Stromal cell of bone marrow (primary cell): ENCODE data around the gene SIVA1.

ENCODE experiments used
- DNase-seq: peaks from one replicate; pipeline ENCODE4 v3.0.0-alpha.2; 2012; ENCODE audit warnings: low read depth

SIVA1 gene

GRCh38 chr14:104752735-104753527 lies at the start of gene SIVA1:
Gene SIVA1 (plus strand): TSS chr14:104753147. CDS start chr14:104753202, 55 bp downstream.
- DNase-seq, result peak; percentile 97

GRCh38 chr14:104703269-104703668 lies 49.7 kb upstream of the SIVA1 start:
- DNase-seq, result no peak

- no peak for DNase-seq
Observed at GRCh38 chr14:104704252-104704651, 48.7 kb upstream of the SIVA1 start.

GRCh38 chr14:104705340-104706047 lies 47.5 kb upstream of the SIVA1 start:
- no peak for DNase-seq

- DNase-seq, result no peak
Observed at GRCh38 chr14:104706733-104707607, 46.0 kb upstream of the SIVA1 start.

- no peak for DNase-seq
Observed at GRCh38 chr14:104707608-104708595, 45.0 kb upstream of the SIVA1 start.

GRCh38 chr14:104708606-104709268 lies 44.2 kb upstream of the SIVA1 start:
- no peak for DNase-seq

GRCh38 chr14:104709387-104710039 lies 43.4 kb upstream of the SIVA1 start:
- no peak for DNase-seq

GRCh38 chr14:104710071-104710735 lies 42.7 kb upstream of the SIVA1 start:
- no peak for DNase-seq

- DNase-seq, result no peak
Observed at GRCh38 chr14:104712881-104713734, 39.8 kb upstream of the SIVA1 start.

- DNase-seq, result no peak
Observed at GRCh38 chr14:104714066-104714465, 38.9 kb upstream of the SIVA1 start.

GRCh38 chr14:104714681-104715080 lies 38.3 kb upstream of the SIVA1 start:
- DNase-seq, result no peak

GRCh38 chr14:104715416-104715815 lies 37.5 kb upstream of the SIVA1 start:
- DNase-seq, result no peak

- no peak for DNase-seq
Observed at GRCh38 chr14:104715871-104716270, 37.1 kb upstream of the SIVA1 start.

- DNase-seq, result no peak
Observed at GRCh38 chr14:104717137-104717536, 35.8 kb upstream of the SIVA1 start.

GRCh38 chr14:104717646-104718045 lies 35.3 kb upstream of the SIVA1 start:
- DNase-seq, result no peak

- no peak for DNase-seq
Observed at GRCh38 chr14:104718147-104718546, 34.8 kb upstream of the SIVA1 start.

GRCh38 chr14:104718871-104719270 lies 34.1 kb upstream of the SIVA1 start:
- DNase-seq, result no peak

GRCh38 chr14:104719343-104719742 lies 33.6 kb upstream of the SIVA1 start:
- no peak for DNase-seq
